HG02678 (cell line): ENCODE data around the gene ZNF215.
"Not testable (repeated sequence)": the region's sequence is repeated elsewhere in the genome, so short reads cannot be mapped to it uniquely, and the experiment has no call there.

Experiments
- ATAC-seq: cut with Tn5 transposase; IDR thresholded peaks from one replicate; pipeline ENCODE4 v1.9.1; 2021; ENCODE audit warnings: mild to moderate bottlenecking, moderate library complexity; ENCODE audit not compliant: unreplicated experiment

Gene ZNF215

DNA sequence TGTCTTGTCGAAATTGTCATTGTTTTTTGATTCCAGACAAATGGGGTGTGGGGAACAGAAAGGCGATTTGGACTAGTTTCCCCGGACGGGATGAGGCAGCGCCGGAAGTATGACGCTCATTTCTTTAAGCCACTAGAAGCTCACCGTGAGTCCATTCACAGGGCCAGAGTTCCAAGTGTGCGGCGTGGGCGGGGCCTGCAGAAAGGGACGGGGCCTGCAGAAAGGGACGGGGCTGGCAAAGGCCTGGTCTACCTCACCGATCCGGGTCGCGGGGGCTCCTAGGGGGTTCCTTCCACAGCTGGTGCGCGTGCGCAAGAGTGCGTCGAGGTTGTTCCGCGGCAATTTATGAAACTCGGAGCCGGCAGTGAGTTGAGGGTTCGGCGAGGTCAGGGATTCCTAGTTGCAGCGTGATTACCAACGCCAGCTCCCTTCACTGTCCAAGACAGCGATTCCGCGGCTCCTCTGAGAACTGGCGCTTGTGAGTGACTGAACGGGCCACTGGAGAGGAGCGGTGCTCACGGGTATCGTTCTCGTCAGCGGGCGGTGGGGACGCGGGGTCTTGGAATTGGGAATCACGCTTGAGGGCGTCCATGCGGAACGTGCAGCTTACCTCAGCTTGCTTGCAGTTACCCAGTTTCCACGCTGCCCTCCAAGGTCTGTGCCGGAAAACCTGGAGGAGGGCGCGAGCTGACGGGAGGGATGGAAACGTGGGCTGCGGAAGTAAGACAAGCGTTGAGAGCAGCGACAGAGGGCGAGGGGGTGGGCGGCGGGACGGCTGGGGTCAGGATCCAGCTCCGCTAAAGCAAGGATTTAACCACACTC, at the start of gene ZNF215:
TSS of gene ZNF215 (plus strand) at position 219 of the 822 bp plus-strand sequence. CDS start 5,847 bp downstream, outside the sequence.
- ATAC-seq, result peak; percentile 67

DNA sequence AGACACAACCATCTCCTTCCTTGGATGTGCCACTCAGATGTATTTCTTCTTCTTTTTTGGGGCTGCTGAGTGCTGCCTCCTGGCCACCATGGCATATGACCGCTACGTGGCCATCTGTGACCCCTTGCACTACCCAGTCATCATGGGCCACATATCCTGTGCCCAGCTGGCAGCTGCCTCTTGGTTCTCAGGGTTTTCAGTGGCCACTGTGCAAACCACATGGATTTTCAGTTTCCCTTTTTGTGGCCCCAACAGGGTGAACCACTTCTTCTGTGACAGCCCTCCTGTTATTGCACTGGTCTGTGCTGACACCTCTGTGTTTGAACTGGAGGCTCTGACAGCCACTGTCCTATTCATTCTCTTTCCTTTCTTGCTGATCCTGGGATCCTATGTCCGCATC, 49.3 kb upstream of the ZNF215 start:
- no peak for ATAC-seq

DNA sequence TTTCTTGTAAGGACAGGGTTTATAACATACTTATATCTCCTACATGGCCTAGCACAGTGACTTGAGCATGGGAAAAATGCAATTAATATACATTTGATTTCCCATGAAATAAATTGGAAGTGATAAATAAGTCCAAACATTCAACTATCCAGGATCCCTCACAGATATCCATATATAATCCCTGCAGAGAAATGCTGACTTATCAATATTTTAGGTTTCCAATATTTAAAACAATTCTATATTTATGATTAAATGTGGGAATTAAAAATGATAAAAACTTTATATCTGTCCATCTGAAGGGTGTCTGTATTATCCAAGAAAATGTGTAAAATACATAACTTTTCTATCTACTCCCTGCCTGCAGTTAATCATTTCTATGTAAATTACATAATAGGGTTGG, 43.5 kb upstream of the ZNF215 start:
- no peak for ATAC-seq

DNA sequence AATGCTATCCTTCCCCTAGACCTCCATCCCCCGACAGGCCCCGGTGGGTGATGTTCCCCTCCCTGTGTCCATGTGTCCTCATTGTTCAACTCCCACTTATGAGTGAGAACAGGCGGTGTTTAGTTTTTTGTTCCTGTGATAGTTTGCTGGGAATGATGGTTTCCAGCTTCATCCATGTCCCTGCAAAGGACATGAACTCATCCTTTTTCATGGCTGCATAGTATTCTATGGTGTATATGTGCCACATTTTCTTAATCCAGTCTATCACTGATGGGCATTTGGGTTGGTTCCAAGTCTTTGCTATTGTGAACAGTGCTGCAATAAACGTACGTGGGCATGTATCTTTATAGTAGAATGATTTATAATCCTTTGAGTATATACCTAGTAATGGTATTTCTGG, 38.5 kb upstream of the ZNF215 start:
- ATAC-seq, result not testable (repeated sequence)

DNA sequence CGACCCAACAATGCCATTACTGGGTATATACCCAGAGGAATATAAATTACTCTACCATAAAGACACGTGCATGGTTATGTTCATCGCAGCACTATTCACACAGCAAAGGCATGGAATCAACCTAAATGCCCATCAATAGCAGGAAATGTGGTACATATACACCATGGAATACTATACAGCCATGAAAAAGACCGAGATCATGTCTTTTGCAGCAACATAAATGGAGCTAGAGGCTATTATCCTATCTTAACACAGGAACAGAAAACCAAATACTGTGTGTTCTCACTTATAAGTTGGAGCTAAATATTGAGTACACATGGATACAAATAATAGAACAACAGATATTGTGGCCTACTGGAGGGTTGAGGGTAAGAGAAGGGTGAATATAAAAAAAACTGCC, 37.4 kb upstream of the ZNF215 start:
- ATAC-seq, result no peak

DNA sequence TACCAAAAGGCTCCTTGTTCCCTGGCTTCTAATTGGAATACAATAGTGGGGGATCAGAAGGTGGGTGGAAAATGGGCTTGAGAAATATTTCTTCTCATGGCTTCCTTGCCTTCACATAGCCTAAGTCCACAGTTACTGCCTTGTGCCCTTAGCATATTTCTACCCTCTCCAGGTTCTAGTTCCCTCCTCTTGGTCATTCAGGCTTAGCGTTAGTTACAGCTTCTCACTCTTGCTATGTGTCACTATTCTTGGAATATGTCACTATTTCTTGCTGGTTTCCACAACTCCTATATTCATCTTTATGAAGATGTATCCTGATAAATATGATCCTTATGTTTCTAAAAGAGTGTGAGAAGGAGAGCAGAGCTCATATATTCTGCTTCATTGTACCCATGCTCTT, 36.4 kb upstream of the ZNF215 start:
- no peak for ATAC-seq

DNA sequence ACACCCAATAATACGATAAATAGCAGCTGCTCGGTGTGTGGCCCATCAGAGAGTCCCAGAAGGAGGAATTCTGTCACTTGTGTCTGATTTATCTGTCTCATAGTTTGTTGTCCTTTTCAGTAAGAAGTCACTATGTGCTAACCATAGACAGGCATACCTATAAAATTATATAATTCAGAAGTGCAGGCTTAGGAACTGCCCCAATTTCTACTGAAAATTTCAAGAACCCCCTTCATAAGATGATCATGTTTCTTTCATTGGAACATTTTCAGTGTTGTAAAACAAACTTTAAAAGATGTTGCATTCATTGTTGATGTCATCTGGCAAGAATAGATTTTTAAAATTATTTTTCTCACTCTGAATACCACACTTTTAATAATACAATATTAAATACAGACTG, 33.8 kb upstream of the ZNF215 start, which contains the start of gene OR2D2:
TSS of gene OR2D2 (minus strand) at position 101 of the 400 bp plus-strand sequence. CDS start at position 101, 0 bp downstream.
- ATAC-seq, result no peak

DNA sequence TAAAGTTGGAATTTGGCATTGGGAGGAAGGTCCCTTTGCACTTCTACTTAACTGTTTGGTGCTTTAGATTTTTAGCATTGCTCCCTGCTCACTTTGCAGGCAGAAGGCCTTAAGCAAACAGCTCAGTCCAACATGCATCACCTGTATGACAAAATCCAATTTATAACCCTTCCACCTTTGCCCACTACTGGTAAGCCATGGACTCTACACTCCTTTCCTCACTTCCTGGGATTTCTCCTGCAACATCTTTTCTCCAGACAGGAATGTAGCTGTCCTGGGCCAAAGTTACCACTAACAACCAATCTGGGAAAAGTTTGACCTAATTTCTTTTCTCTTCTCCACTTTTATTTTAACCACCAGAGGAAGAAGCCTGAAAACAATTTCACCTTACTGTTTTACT, 32.1 kb upstream of the ZNF215 start:
- ATAC-seq, result no peak

DNA sequence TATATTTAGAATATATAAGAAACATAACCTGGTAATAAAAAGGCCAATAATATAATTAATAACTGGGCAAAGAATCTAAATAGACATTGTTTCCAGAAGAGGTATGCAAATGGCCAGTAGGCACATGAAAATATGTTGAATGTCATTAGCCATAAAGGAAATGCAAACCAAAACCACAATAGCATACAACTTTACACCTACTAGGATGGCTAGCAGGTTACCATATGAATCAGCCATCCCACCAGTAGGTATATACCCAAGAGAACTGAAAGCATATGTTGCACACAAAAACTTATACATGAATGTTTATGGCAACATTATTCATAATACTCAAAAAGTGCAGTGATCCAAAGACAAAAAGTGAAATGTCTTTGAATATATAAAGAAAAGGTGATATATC, 31.2 kb upstream of the ZNF215 start:
- peak; percentile 93 for ATAC-seq

DNA sequence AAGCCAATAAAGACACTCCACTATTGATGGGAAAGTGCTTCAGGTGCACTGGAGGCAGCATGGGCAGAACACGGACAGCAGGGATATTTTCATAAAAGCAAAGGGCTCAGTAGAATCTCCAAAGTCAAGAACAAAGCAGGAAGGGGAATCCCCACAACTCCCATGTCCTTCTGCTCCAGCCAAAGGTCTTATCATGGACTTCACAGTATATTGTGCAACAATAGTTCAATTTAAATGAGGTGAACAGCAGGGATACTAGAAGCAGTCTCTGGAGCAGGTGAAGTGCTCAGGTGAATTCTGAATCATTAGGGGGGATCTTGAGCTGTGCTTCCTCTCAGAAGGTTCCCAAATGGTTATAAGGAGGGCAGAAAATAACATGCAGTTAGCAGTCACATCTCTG, 27.3 kb upstream of the ZNF215 start:
- ATAC-seq, result no peak

DNA sequence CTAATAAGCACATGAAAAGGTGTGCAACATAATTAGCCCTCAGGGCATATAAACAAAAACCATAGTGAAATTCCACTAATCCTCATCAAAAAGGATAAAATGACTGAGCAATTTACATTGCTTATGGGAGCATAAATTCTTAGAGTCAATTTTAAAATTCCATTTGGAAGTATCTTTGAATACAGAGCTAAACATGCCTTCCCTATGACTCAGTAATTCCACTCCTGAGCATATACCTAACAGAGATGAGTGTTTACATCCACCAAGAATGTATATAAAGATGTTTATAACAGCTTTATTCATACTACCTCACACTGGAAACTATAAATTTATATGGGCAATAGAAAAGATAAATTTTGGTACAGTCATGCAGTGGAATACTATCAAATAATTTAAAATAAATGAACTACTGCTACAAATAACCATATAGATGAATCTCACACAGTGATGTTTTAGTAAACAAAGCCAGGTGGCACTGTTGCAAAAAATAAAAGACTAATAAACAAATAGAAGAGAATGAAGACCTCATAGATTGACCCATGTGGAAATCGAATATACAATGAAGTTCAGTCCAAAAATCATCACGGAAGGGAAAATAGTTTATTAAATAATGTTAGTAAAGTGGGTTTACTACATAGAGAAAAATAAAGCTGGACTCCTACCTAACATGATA, 25.8 kb upstream of the ZNF215 start:
- ATAC-seq, result no peak

DNA sequence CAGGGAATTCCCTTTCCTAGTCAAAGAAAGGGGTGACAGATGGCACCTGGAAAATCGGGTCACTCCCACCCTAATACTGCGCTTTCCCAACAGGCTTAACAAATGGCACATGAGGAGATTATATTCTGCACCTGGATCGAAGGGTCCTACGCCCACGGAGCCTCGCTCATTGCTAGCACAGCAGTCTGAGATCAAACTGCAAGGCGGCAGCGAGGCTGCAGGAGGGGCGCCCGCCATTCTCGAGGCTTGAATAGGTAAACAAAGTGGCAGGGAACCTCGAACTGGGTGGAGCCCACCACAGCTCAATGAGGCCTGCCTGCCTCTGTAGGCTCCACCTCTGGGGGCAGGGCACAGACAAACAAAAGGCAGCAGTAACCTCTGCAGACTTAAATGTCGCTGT, 21.4 kb upstream of the ZNF215 start:
- not testable (repeated sequence) for ATAC-seq

DNA sequence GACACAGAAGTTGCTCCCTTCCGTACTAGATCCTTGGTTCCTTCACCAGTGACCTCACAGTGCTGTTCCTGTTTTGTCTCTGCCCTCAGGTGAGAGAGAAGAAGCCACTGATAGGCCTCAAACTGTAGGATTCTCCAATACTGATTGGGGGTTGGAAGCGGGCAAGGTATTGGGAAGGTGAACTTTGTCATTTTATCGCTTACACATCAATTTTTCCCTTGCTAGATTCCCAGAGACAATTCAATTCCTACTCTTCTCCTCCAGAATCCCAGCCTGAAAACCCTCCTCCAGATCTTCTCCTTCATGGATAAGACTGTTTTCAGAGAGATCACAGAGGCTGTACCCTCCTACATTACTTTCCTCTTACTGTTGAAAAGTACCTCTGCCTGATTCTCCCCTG, 14.8 kb upstream of the ZNF215 start:
- no peak for ATAC-seq

DNA sequence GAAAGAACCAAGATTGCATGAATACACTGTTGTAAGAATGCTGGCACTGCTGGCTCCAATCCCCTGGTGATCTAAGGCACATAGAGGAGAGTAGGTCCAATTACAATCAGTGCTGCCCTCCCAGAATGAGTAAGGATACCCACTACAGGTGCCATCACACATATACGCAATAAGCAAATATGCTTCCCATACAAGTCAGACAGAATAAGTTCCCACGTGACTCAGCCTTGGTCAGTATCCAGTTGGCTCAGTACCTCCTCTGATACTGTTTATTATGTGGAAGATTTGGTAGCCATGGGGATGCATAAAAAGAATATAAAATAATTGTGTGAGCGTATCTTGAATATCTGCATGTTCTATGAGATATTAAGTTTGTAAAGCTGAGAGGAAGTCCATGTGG, 14.3 kb upstream of the ZNF215 start:
- ATAC-seq, result no peak

DNA sequence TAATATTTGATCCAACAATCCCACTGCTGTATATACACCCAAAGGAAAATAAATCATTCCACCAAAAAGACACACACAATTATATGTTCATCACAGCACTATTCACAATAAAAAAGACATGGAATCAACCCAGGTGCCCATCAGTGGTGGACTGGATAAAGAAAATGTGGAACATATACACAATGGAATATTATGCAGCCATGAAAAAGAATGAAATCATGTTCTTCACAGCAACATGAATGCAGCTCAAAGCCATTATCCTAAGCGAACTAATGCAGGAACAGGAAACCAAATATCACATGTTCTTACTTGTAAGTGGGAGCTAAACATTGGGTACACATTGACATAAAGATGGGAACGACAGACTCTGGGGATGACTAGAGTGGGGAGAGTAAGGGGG, 6.5 kb upstream of the ZNF215 start:
- no peak for ATAC-seq

DNA sequence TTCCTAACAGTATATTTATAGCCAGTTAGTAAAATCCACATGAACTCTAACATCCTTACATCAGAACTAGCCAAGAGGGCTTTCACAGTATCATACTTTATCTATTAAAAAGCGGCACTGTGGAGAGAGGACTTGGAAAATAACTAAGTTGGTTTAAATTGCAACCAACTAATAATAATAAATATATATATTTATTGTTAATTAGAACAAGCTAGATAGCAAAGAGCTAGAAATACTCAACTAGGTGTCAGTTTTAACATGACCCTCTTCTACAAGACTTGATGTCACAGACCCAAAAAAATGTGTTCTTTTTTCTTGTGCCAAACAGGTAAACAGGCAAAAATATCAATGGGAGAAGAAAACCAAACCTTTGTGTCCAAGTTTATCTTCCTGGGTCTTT, 5.5 kb upstream of the ZNF215 start, which contains the start of gene OR2D3:
TSS of gene OR2D3 (plus strand) at position 301 of the 400 bp plus-strand sequence. CDS start at position 301, 0 bp downstream.
- ATAC-seq, result no peak

DNA sequence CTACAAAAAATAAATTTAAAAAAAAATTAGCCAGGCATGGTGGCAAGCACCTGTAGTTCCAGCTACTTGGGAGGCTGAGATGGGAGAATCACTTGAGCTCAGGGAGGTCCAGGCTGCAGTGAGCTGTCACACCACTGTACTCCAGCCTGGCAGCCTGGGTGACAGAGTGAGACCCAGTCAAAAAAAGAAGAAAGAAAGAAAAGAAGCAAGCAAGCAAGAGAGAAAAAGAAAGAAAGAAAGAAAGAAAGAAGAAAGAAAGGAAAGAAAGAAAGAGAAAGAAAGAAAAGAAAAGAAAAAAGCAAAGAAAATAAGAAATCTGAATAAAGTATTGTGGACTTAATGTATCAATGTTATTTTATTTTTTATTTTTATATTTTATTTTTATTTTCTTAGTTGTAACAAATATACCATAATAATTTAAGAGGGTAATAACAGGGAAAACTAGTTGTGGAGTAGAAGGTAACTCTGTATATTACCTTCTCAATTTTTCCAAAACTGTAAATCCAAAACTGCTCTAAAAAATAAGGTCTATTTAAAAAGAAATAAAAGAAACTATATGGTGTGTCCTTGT, 1.1 kb upstream of the ZNF215 start:
- ATAC-seq, result no peak

DNA sequence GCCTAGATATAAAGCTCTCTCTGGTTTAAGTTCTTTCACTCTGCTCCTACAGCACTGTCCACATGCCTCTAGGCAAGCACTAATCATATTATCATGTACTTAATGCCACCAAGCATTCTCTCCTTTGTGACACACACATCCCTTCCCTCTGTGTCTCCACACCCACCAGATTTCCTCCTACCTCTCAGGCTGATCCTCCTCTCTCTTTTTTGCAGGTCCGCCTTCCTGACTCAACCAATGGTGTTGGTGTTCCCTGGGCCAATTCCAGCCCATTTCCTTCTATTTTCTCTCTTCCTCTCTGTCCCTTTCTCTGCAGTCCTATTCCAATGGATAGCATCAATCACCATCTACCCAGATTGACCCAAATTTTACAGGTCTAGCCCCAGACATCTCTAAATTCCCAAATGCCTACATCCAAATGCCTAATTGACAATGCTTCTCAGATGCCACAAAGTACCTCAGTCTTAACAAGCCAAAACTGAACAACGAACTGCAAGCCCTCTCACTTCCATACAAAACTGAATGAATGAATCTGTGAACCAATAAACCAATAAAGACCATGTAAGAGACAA, 504 bp upstream of the ZNF215 start:
- peak; percentile 11 for ATAC-seq

DNA sequence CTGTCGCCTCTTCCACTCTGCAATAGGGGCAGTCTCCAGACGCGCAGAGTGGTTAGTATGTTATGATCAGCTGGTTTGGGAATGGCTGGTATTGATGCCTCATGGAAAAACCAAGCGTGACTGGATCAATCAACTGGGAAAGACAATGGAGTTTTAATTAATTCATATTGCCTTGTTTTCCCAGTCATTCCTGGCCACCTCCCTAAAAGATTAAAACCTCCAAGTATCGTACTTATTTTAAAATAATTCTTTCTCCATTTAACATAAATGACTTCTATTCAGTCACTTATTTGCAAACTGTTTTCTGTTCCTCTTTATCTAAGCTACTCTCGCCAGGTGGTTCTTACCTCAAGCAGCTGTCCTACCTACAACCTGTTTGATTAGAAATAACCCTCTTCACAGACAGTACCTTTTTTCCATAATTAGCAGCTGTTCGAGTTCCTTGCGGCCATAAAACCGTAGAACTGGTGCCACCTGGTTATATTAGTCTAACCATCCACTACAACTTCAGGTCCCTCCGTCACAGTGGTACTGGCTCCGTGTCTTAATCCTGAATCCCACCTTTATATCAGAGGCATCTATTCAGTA, 898 bp downstream of the ZNF215 start:
- ATAC-seq, result peak; percentile 71

DNA sequence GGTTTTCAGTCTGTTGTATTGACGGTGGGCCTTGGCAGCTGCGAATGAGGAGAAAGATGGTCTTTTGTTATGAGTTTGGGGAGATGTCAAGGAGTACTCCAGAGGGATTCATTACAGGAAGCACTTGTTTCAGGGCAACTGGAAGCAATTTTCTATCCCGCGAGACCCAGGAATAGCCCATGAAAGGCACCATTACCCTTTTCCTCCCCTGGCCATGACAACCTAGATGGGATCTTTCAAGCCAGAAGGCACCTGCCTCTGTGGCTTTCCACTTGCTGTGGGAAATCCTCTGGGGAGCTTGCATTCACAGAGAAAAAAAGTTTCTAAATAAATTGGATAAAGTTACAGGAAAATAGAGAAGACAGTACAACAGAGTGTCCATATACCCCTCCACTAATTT, 2.7 kb downstream of the ZNF215 start:
- no peak for ATAC-seq

DNA sequence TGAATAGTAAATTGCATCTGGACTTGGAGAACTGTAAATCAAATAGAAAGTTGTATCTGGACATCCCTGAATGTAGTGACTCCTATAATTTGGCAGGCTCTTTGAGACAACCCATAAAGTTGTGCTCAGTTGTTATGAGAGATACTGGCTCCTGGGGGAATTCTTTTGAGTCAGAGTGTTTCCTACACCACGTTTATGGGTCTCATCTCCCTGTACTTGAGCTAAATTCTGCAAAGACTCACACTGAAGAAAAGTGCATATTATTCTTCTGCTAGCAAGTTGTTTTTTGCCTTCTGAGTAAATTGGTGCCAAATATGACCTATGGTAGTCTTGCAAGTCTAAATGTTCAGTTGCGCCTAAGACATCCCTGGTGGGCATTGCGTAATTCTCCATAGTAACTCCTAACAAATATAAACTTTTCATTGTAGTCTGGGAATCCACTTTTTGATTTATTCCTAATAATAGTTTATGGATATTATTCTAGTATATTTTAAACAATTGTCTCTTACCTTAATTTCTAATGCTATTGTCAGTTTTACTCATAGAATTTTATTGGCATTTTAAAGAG, 5.0 kb downstream of the ZNF215 start:
- no peak for ATAC-seq
